Measurements from ENCODE around the gene CES1. TPM values are rescaled to one million over a fixed set of nuclear protein-coding genes. Genes with fewer than 3 reads are reported as not detected.
"Not testable (repeated sequence)": the region's sequence is repeated elsewhere in the genome, so short reads cannot be mapped to it uniquely, and the experiment has no call there.

Gene CES1
- total RNA-seq, 3 donors from 2014 or later: 9.8 to 81.2 (median 11.6) TPM

GRCh38 chr16:55871411-55872038 lies 38.6 kb upstream of the CES1 start:
- Histone ChIP-seq H3K9me3 (no peaks in the 10 kb centered on the region), H3K36me3 (ENCODE audit: low read depth) (no peaks in the 10 kb centered on the region), H3K4me3 (no peak overlapping the region), H3K4me1 (ENCODE audit: low read depth) (no peaks in the 10 kb centered on the region)
- DNase-seq (no peak), ATAC-seq (no peak)
- intact Hi-C loops (cut with DNase I, micrococcal nuclease): no loop called here
- TF ChIP-seq CTCF (IDR thresholded peaks at IDR 0.05): no peak

- intact Hi-C loops (cut with DNase I, micrococcal nuclease): no loop called here
- Histone ChIP-seq H3K36me3 (ENCODE audit: low read depth) (no peaks in the 10 kb centered on the region), H3K4me1 (ENCODE audit: low read depth) (no peaks in the 10 kb centered on the region), H3K4me3 (no peak overlapping the region), H3K9me3 (no peaks in the 10 kb centered on the region)
- TF ChIP-seq CTCF (IDR thresholded peaks at IDR 0.05): no peak
- ATAC-seq (no peak), DNase-seq (no peak)
Observed at GRCh38 chr16:55868980-55869379, 36.1 kb upstream of the CES1 start.

- intact Hi-C loops (cut with DNase I, micrococcal nuclease): no loop called here
- Histone ChIP-seq H3K4me1 (ENCODE audit: low read depth) (no peaks in the 10 kb centered on the region), H3K4me3 (no peak overlapping the region), H3K9me3 (no peaks in the 10 kb centered on the region), H3K36me3 (ENCODE audit: low read depth) (no peaks in the 10 kb centered on the region)
- DNase-seq (no peak), ATAC-seq (no peak)
- no peak for TF ChIP-seq CTCF (IDR thresholded peaks at IDR 0.05)
Observed at GRCh38 chr16:55868137-55868536, 35.2 kb upstream of the CES1 start.

- intact Hi-C loops (cut with DNase I, micrococcal nuclease): no loop called here
- no peak for ATAC-seq
- no peak for DNase-seq
- Histone ChIP-seq H3K4me1 (ENCODE audit: low read depth) (no peaks in the 10 kb centered on the region), H3K4me3 (no peak overlapping the region), H3K9me3 (no peaks in the 10 kb centered on the region), H3K36me3 (ENCODE audit: low read depth) (no peaks in the 10 kb centered on the region)
- no peak for TF ChIP-seq CTCF (IDR thresholded peaks at IDR 0.05)
Observed at GRCh38 chr16:55861288-55861687, 28.4 kb upstream of the CES1 start.

- H3K4me3 ChIP-seq; intact Hi-C loops (cut with DNase I, micrococcal nuclease); ATAC-seq; H3K4me1 ChIP-seq (ENCODE audit: low read depth); H3K36me3 ChIP-seq (ENCODE audit: low read depth); DNase-seq; H3K9me3 ChIP-seq: not testable (repeated sequence)
Observed at GRCh38 chr16:55857650-55858049, 24.8 kb upstream of the CES1 start.

- H3K9me3 ChIP-seq: no peaks in the 10 kb centered on the region
- H3K4me3 ChIP-seq: no peak overlapping the region
- ATAC-seq: no peak
- intact Hi-C loops (cut with DNase I, micrococcal nuclease): no loop called here
- TF ChIP-seq CTCF (IDR thresholded peaks at IDR 0.05): no peak
- H3K4me1 ChIP-seq (ENCODE audit: low read depth): no peaks in the 10 kb centered on the region
- DNase-seq: no peak
- H3K36me3 ChIP-seq (ENCODE audit: low read depth): no peaks in the 10 kb centered on the region
Observed at GRCh38 chr16:55856950-55857349, 24.1 kb upstream of the CES1 start.
